ENCODE measurements around the gene CAMK4.

CAMK4 gene

GRCh38 chr5:111514087-111514486 lies 289.9 kb downstream of the CAMK4 start:
- no peak for TF ChIP-seq CTCF (conservative IDR thresholded peaks at IDR 0.05; ENCODE audit: low read depth, low read length)
- no peak overlapping the region for H3K4me3 ChIP-seq (ENCODE audit: low read length)
- DNase-seq (ENCODE audit: low read depth) = no peak

GRCh38 chr5:111517853-111518501 lies 293.8 kb downstream of the CAMK4 start:
- DNase-seq (ENCODE audit: low read depth) = no peak

GRCh38 chr5:111518777-111519176 lies 294.6 kb downstream of the CAMK4 start:
- H3K4me3 ChIP-seq (ENCODE audit: low read length) = no peak overlapping the region
- no peak for DNase-seq (ENCODE audit: low read depth)
- TF ChIP-seq CTCF (conservative IDR thresholded peaks at IDR 0.05; ENCODE audit: low read depth, low read length) = no peak

More at GRCh38 chr5:111517853-111518501, 293.8 kb downstream of the CAMK4 start:
- no peak overlapping the region for H3K4me3 ChIP-seq (ENCODE audit: low read length)
- no peak for TF ChIP-seq CTCF (conservative IDR thresholded peaks at IDR 0.05; ENCODE audit: low read depth, low read length)

- no peak overlapping the region for H3K4me3 ChIP-seq (ENCODE audit: low read length)
- DNase-seq (ENCODE audit: low read depth) = no peak
- TF ChIP-seq CTCF (conservative IDR thresholded peaks at IDR 0.05; ENCODE audit: low read depth, low read length) = no peak
Measured at GRCh38 chr5:111520908-111521307, 296.7 kb downstream of the CAMK4 start.

- DNase-seq (ENCODE audit: low read depth) = no peak
- no peak overlapping the region for H3K4me3 ChIP-seq (ENCODE audit: low read length)
- no peak for TF ChIP-seq CTCF (conservative IDR thresholded peaks at IDR 0.05; ENCODE audit: low read depth, low read length)
Measured at GRCh38 chr5:111528056-111528455, 303.9 kb downstream of the CAMK4 start.

GRCh38 chr5:111530298-111530740 lies 306.1 kb downstream of the CAMK4 start:
- no peak for DNase-seq (ENCODE audit: low read depth)
- no peak overlapping the region for H3K4me3 ChIP-seq (ENCODE audit: low read length)
- no peak for TF ChIP-seq CTCF (conservative IDR thresholded peaks at IDR 0.05; ENCODE audit: low read depth, low read length)

- TF ChIP-seq CTCF (conservative IDR thresholded peaks at IDR 0.05; ENCODE audit: low read depth, low read length) = no peak
- no peak for DNase-seq (ENCODE audit: low read depth)
- no peak overlapping the region for H3K4me3 ChIP-seq (ENCODE audit: low read length)
Measured at GRCh38 chr5:111532886-111533582, 308.9 kb downstream of the CAMK4 start.

Measured in retinal pigment epithelial cell (primary cell).